Activated CD4-positive, alpha-beta T cell treated with anti-CD3 and anti-CD28 coated beads, Interleukin-2, Interleukin-6, amounts not matched to agents 100 ng/mL and 50 ng/mL, durations not matched to agents 16 hours and 8 hours (primary cell): ENCODE measurements around the gene GFOD1.
"Not testable (repeated sequence)": the region's sequence is repeated elsewhere in the genome, so short reads cannot be mapped to it uniquely, and the experiment has no call there.

ENCODE experiments used
- DNase-seq: peaks from one replicate; pipeline ENCODE4 v3.0.0-alpha.2; 2020

The GFOD1 gene

DNA sequence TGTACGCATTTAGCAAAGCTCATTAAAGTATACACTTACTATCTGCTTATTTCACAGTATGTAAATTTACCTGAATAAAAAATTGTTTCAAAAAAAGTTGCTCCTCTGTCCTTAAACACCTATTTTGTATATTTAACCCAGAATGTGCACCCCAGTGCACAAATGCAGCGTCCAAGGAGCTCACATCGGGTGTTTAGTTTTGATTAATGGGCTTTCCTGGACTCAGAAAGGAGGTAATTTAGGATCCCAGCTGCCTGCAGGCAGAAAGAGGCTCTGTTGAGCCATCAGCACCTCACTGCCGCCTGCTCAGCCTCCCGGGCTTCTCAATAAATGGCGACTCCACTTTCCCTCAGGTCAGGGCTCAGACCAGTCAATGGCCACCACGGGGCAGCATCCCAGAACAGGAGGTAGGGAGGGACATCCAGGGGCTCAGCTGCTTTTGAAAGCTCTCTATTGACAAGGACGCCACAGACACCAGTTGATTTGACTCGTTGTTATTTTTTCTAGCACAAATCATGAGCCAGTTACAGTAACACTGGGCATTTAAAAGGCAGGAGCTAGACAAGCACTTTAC is 88.9 kb downstream of the GFOD1 start:
- DNase-seq = no peak

- no peak for DNase-seq
Measured at GRCh38 chr6:13398069-13398381, 89.4 kb downstream of the GFOD1 start.

DNA sequence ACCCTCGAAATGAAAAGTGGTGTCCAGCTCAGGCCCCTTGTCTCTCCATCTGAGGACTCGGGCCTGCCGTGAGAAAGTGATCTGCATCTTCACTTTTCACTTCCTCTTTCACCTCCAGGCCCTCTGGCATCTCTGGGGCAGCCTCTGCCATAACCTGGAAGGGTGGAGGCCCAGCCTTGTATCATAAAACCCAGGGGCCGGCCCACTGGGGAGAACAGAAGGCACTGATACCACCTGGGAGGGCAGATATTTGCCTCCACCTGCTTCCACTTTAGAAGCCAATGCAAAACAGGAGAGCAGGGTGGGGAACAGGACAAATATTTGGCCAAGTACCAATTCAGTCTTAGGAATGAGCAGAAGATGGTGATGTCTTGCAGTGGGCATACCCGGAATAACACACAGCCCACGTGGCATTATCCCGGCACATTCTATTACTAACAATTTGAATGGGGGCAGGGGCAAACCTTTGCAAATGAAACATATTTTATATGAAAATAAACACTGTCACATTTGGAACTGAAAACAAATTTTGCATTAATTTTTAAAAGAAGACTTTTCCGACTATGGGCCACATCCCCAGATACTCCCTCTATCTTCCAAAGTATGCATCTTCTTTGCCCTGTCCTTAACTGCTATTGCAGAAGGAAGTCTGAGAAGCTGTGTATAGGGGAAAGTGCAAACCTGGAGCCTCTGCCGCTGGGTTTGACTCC is 89.9 kb downstream of the GFOD1 start:
- DNase-seq = no peak

DNA sequence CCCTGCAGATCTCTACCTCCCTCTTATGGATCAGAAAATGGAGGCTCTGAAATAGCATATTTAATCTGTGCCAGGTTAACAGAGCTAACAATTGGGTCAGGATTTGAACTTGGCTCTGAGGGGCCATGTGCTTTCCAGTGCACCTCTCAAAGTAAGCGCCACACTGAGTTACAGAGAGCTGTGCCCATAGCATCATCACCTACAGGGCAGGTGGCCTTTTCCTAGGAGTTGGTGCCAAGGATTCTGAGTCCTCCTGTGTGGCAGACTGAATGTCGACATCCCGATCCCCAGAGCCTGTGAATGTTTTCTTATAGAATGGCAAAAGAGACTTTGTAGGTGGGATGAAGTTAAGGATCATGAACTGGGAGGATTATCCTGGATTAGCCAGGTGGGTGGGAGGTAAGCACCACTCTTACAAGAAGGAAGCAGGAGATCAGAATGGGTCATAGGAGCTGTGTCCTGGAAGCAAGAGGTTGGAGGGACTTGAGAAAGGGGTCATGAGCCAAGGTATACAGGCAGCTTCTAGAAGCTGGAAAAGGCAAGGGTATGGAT is 91.1 kb downstream of the GFOD1 start:
- no peak for DNase-seq

DNA sequence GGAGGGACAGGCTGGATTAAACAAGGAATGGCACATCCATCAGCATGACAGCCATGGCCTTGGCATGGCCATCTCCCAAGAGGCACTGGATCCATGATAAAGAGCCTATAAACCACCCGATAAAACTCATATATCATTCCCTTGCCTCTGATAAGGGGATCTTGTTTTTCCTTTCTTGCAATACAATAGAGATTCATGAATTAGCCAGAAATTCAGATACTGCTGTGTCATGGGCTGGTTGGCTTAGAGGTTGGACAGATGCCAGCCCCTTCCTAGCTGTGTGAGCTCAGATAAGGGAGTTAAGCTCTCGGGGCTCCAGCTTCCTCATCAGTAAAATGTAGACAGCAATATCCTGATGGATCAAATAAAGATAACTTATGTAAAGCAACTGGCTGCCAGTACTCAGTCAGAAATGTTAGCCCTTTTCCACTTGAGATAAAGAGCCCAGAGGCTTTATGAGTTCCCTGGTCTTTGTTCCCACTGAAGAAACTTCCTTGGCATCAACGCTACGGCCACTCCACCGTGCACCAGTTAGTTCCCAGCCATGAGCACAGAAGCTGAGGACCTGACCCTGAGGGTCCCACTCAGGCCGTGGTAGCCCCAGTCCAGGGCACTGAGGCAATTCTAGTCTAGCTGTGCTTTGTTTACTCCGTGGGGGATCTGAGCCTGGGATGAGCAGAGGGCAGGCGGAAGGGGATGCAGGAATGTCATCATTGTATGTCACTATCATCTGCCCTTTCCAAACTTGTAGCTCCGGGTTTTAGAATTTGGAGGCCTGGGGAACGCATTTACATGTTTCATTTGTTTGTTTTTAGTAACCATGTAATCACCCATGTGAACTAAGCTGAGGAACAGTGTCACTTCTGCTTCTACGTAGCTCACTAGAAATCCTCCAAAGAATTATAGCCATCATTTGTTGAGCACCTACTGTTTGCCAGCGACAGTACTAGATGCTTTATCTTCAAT is 91.8 kb downstream of the GFOD1 start:
- DNase-seq = no peak

DNA sequence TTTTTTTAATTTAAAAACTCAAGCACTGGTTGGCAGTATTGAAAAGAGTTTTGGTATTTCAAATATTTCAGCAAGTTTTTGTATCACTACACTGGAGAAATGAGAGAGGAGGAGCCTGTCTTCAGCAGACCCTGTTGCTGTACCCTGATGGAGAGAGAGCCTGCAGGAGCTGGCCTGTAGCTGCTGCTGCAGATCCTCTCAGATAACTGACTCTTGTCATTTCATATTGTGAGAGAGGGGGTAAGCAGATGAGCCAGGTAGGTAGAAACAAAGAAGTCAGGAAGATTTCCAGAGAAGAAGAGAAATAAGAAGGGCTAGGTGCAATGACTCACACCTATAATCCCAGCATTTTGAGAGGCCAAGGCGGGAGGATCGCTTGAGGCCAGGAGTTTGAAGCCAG is 94.9 kb downstream of the GFOD1 start:
- no peak for DNase-seq

DNA sequence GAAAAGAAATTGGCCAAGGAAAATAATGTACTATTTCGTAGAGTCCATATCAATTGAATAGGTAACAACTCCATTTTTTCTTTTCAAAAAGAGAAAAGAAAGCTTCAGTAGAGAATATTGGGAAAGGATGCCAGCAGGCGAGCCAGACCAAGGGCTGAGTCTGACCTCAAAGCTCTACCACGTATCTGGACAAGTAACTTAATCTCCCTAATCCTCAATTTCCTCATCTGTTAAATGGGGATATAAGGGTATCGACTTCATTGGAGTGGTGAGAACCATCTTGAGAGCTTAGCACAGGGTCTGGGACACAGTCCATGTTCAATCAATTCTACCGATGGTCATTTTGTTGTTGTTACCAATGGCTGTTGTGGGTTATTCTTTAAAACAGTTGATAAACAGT is 95.9 kb downstream of the GFOD1 start:
- no peak for DNase-seq

GRCh38 chr6:13390658-13391057 is 96.7 kb downstream of the GFOD1 start:
- DNase-seq = no peak

- not testable (repeated sequence) for DNase-seq
Measured at GRCh38 chr6:13389237-13389636, 98.2 kb downstream of the GFOD1 start.

DNA sequence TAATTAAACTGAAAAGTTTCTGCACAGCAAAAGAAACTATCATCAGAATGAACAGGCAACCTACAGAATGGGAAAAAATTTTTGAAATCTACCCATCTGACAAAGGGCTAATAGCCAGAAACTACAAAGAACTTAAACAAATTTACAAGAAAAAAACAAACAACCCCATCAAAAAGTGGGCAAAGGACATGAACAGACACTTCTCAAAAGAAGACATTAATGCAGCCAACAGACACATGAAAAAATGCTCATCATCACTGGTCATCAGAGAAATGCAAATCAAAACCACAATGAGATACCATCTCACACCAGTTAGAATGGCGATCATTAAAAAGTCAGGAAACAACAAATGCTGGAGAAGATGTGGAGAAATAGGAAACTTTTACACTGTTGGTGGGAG is 98.6 kb downstream of the GFOD1 start:
- not testable (repeated sequence) for DNase-seq

- DNase-seq = no peak
Measured at GRCh38 chr6:13384966-13385365, 102.4 kb downstream of the GFOD1 start.

DNA sequence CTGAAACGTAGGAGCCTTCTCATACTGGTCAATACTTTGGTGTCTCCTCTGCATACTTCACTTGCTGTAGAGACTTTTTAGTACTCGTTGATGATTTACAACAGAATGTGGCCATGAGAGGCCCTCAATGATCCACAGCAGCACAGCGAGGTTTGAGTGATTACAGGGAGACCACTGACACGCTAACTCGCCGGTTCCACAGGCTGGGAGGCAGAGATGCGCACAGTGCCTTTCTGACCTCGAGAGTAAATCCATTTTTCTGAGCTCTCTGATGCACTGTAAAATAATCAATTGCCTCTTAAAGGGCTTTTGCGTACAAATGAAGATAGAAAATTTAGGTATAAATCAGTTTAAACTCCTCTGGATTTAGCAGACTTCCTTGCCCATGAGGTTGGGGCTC is 102.9 kb downstream of the GFOD1 start:
- DNase-seq = no peak

DNA sequence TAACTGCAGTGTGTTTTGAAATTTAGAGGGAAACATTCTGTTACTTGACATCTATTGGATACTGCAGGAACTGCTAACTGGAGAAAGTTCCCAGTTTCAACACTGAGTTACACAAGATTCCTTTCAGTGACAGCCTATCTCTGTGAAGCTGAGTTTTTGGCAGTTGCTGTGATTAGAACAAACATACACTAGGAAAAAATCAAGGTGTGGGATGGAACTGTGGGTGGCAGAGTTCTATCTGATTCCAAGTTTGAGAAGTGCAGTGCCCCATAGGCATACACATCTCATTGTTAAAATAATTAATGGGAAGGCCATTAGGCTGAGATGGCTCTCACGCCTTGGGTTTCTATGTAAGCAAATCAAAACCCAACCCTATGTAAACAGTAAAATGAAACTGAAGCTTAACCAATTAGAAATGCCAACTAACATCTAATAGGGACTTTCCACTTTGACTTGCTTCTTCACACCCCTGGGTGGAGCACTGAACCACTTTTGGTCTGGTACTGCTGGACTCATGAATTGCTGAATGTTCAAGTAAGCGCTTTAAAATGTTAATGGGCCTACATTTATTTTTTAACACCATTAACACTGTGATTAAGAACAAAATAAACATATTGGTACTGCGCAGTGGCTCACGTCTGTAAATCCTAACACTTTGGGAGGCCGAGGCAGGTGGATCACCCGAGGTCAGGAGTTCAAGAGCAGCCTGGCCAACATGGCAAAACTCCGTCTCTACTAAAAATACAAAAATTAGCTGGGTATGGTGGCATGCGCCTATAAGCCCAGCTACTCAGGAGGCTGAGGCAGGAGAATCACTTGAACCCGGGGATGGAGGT is 103.9 kb downstream of the GFOD1 start:
- DNase-seq = peak; percentile 53

GRCh38 chr6:13380761-13381160 is 106.6 kb downstream of the GFOD1 start:
- DNase-seq = no peak

DNA sequence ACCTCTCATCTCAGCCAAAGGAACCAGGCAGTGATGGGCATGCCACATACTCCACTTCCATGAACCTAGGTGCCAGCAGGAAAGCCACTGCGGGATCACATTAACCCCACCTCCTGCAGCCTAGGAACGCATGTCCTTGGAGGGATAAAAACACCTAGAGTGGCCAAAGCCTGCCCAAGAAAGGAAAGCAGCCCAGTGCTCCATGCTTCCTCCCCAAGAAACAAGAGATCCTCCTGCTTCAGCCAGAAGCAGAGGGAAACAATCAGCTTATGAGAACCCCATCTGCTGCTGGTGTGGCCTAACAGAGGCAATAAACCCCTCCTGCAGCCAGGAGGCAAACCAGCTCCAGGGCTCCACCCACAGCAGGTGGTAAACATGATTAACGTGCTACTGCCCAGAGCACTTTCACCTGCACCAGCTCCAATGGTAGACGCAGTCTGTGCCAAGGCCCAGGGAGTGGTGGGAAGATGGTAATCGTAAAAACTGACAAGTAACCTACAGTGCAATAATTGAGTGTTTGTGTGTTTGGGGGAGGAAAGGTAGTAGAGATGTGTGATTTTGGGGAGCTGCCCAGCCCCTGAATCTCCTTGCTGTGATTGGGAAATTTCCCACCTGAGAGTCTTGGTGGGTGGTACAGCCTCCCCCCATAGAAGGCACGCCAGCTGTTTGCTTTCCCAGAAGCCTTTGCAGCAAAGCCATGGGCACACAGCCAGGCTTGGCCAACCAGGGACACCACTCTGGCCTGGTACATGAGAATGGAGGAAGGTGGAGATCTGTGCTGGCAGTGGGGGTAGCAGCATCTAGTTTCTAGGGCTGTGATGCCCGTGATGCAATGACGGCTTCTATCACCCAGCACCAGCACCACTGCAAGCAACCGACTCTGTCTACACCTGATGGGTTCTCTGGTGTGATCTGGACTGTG is 108.5 kb downstream of the GFOD1 start:
- DNase-seq = no peak

- DNase-seq = no peak
Measured at GRCh38 chr6:13377054-13377758, 110.2 kb downstream of the GFOD1 start.

DNA sequence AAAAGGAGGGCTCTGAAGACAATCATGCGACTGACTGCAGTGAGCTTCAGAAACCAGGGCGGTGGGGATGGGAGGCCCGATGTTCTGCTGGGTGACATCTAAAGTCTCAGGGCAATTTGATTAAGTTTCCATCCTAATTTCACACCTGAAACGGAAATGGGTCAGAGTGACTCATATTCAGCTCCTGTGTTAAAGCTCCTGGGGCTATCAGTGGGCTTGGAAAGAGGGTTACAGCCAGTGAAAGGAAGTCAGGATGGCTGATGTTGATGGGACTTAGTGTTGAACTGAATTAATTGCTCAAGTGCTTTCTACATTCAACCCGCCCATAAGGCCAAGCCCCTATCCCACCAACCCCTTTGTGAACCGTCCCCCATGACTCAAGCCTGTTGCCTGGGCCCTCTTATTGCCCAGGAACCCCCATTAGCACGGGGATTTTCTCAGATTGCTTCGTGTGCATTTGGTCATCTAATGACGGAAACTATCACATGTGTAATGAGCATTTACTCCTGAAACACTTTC is 112.0 kb downstream of the GFOD1 start:
- DNase-seq = peak; percentile 76

DNA sequence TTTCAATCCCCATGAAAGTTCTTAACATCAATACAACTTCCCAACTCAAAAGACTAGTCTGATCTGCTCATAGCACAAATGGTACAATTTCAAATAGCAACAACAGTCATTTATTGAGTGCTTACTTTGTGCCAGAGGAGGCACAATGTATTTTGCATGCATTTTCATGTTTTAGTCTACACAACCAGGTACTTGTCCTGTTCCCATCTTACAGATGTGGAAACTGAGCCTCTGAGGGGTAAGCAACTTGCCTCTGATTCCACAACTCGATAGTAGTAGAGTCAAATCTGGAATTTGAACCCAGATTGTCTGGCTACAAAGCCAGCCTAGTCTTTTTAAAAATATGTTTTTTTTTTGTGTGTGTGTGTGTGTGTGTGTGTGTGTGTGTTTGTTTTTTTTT is 113.5 kb downstream of the GFOD1 start:
- no peak for DNase-seq

DNA sequence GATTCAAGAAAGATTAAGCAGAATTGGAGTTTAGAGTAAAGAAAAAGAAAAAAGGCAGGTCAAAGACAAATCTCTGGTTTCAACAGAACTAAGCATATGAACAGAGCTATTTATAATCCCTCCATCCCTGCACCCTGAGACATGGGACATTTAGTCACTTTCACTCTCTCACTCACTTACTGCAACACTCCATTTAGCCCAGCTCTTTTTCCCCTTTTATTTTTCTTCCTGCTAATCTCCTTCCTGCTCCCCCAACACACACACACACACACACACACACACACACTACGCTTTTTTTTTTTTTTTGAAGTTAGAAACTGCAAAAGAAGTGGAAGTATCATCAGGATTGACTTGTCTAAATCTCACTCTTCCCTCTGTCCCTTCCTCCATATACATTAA is 113.9 kb downstream of the GFOD1 start:
- no peak for DNase-seq

DNA sequence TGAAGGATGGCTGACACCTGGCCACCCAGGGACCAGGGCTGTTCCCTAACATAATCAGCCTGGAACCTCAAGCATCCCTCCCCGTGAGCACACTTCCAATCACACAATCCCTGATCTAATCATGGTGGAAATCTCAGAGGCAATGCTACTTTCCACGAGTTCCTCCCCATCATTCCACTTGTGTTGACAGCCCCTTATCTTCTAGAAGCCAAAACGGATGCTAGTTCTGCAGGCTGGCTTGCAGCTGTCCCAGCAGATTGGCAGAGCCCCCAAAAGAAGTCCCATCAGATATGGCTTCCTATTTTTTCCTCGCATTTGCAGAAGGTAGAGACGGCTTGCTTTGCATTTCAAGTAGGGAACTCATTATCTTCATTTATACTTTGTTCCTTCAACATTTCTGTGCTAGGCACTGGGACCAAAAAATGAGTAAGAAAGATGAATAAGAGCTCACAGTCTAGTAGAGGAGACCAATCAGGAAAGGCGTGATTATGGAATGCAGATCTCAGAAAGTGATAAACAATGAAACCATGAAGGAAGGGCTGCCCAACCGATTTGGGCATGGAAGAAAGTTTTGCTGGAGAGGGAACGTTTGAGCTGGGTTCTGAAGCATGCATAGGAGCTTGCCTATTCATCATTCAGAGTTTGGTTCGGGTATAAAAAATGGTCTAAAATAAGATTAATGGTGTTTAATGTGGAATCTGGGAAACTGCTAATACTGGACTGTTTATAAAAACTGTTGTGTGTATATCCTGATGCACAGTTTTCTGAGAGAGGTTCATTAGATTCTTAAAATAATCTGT is 114.5 kb downstream of the GFOD1 start:
- no peak for DNase-seq
